Fibroblast of lung (primary cell): ENCODE results near the gene LPCAT1.
"Not testable (repeated sequence)": the region's sequence is repeated elsewhere in the genome, so short reads cannot be mapped to it uniquely, and the experiment has no call there.

Source experiments
- EZH2 ChIP-seq: IDR thresholded peaks from 2 replicates; pipeline ENCODE4 v1.5.1; 2012; ENCODE audit warnings: low read length, control low read depth, mild to moderate bottlenecking; ENCODE audit errors: missing control alignments
- TF ChIP-seq, protein P1 (sequence below), 2 donors: IDR thresholded peaks in 1 of 2; conservative IDR thresholded peaks in 1 of 2; 1 replicate in 1 of 2; 2 replicates in 1 of 2; pipeline ENCODE4 v1.5.1; 2011 to 2012; ENCODE audit warnings: low read length in 2 of 2, control low read depth in 1 of 2, inconsistent platforms in 1 of 2, low read depth in 1 of 2, mild to moderate bottlenecking in 1 of 2

GRCh38 chr5:1560499-1560898, 36.7 kb upstream of the LPCAT1 start:
- TF ChIP-seq, protein P1, sequence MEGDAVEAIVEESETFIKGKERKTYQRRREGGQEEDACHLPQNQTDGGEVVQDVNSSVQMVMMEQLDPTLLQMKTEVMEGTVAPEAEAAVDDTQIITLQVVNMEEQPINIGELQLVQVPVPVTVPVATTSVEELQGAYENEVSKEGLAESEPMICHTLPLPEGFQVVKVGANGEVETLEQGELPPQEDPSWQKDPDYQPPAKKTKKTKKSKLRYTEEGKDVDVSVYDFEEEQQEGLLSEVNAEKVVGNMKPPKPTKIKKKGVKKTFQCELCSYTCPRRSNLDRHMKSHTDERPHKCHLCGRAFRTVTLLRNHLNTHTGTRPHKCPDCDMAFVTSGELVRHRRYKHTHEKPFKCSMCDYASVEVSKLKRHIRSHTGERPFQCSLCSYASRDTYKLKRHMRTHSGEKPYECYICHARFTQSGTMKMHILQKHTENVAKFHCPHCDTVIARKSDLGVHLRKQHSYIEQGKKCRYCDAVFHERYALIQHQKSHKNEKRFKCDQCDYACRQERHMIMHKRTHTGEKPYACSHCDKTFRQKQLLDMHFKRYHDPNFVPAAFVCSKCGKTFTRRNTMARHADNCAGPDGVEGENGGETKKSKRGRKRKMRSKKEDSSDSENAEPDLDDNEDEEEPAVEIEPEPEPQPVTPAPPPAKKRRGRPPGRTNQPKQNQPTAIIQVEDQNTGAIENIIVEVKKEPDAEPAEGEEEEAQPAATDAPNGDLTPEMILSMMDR (conservative IDR thresholded peaks at IDR 0.05 in 1 of 2, IDR thresholded peaks at IDR 0.05 in 1 of 2; ENCODE audit: low read depth in 1 of 2, low read length in 2 of 2), result not testable (repeated sequence)
- TF ChIP-seq EZH2, result not testable (repeated sequence)
